BE2C (cell line): ENCODE results near the gene ADAMTS3.

Experiments
- DNase-seq: peaks from one replicate; pipeline ENCODE4 v3.0.0-alpha.2; 2020
- H3K27me3 ChIP-seq: fragments of 250-450 bp; sonication (Bioruptor Pico); 2 replicates; pipeline ENCODE4 v1.5.1; 2020; ENCODE audit warnings: mild to moderate bottlenecking
- H3K36me3 ChIP-seq: fragments of 250-450 bp; sonication (Bioruptor Pico); 2 replicates; pipeline ENCODE4 v1.5.1; 2020; ENCODE audit warnings: mild to moderate bottlenecking
- H3K4me1 ChIP-seq: fragments of 250-450 bp; sonication (Bioruptor Pico); 2 replicates; pipeline ENCODE4 v1.5.1; 2020
- H3K4me3 ChIP-seq: 2 replicates; pipeline ENCODE4 v1.5.1; 2011; ENCODE audit warnings: low read depth, low read length
- H3K9me3 ChIP-seq: fragments of 250-450 bp; sonication (Bioruptor Pico); 2 replicates; pipeline ENCODE4 v1.5.1; 2020
- TF ChIP-seq, protein P1 (sequence below): IDR thresholded peaks from 2 replicates; pipeline ENCODE4 v1.5.1; 2012; ENCODE audit warnings: mild to moderate bottlenecking, low read depth, low read length

Gene ADAMTS3

DNA sequence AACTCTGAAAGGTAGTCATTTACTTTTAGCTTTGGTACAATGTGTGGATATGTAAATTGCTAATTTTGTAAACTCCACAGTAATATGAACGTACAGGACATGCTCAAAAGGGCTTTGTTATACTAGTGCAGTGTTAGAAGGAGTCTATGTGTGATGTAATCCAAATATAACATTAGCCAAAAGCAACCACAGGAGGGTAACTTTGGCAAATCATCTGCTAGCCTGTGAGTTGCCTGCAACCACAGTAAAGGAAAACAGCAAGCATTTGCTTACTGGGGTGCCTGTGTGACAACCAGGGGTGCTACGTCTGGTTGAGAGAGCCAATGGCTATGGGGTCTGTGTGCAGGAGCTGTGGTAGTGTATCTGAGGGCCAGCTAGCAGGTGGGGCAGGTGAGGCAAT lies 245.8 kb downstream of the ADAMTS3 start:
- H3K4me3 ChIP-seq = no peak overlapping the region
- H3K9me3 ChIP-seq = no peaks in the 10 kb centered on the region
- peaks cover 19% of the 10 kb centered on the region for H3K36me3 ChIP-seq
- DNase-seq = no peak
- TF ChIP-seq, protein P1, sequence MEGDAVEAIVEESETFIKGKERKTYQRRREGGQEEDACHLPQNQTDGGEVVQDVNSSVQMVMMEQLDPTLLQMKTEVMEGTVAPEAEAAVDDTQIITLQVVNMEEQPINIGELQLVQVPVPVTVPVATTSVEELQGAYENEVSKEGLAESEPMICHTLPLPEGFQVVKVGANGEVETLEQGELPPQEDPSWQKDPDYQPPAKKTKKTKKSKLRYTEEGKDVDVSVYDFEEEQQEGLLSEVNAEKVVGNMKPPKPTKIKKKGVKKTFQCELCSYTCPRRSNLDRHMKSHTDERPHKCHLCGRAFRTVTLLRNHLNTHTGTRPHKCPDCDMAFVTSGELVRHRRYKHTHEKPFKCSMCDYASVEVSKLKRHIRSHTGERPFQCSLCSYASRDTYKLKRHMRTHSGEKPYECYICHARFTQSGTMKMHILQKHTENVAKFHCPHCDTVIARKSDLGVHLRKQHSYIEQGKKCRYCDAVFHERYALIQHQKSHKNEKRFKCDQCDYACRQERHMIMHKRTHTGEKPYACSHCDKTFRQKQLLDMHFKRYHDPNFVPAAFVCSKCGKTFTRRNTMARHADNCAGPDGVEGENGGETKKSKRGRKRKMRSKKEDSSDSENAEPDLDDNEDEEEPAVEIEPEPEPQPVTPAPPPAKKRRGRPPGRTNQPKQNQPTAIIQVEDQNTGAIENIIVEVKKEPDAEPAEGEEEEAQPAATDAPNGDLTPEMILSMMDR = no peak
- H3K27me3 ChIP-seq = no peaks in the 10 kb centered on the region
- peaks cover 53% of the 10 kb centered on the region for H3K4me1 ChIP-seq

DNA sequence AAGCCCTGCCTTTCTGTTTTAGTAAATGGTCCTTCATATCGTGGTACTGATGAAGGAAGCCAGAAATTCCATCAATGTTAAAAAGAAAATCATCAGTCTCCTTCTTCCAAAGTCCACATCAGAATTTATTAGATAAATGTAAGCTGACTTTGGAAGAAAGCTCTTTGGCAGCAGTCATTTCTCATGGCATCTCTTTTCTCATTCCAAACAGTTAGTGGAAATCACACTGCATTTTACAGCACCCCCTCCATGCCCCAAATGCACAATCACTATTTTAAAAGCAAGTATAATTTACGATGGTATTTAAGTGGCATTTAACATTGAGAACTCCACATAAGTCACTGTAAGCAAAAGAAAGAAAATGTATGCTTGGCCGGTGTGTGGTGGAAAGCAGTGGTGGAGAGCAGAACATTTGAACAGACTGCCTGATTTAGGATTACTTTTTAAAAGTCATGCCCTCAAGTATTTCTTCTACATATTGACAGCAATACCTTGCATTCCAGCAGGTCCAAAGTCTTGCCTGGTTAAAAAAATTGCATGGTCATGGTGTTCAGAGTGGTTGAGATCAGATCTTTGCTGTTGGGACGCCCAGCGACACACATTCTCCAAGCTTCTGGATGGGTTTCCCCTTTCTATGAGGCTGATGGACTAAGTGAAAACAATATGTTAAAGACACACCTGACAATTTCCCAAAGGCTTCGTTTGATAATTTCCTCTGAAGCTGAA lies 248.6 kb downstream of the ADAMTS3 start:
- H3K4me1 ChIP-seq = peaks cover 35% of the 10 kb centered on the region
- DNase-seq = no peak
- H3K4me3 ChIP-seq = no peak overlapping the region
- H3K9me3 ChIP-seq = no peaks in the 10 kb centered on the region
- H3K36me3 ChIP-seq = peaks cover 19% of the 10 kb centered on the region
- H3K27me3 ChIP-seq = no peaks in the 10 kb centered on the region
- TF ChIP-seq, protein P1 = no peak

DNA sequence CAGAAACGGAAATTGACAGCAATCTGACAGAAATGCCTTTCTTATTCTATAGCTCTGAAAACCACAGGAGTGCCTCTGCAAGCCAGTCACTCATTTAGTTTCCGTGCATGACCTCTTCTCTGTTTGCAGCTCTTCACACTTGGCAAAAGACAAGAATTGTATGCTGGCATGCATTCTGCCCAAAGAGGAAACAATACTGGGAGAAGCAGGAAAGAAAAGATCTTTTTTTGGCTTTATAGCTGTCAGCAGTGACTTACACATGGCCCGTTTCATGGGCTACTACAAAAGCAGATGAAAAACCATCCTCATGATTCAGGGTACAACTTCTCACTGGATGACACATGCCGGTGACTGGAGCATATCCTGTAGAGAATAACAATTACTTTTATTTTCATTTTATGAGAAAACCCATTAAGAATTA lies 249.4 kb downstream of the ADAMTS3 start:
- no peak overlapping the region for H3K4me3 ChIP-seq
- no peaks in the 10 kb centered on the region for H3K27me3 ChIP-seq
- H3K36me3 ChIP-seq = peaks cover 19% of the 10 kb centered on the region
- TF ChIP-seq, protein P1 = no peak
- no peak for DNase-seq
- H3K9me3 ChIP-seq = no peaks in the 10 kb centered on the region
- H3K4me1 ChIP-seq = peaks cover 29% of the 10 kb centered on the region

DNA sequence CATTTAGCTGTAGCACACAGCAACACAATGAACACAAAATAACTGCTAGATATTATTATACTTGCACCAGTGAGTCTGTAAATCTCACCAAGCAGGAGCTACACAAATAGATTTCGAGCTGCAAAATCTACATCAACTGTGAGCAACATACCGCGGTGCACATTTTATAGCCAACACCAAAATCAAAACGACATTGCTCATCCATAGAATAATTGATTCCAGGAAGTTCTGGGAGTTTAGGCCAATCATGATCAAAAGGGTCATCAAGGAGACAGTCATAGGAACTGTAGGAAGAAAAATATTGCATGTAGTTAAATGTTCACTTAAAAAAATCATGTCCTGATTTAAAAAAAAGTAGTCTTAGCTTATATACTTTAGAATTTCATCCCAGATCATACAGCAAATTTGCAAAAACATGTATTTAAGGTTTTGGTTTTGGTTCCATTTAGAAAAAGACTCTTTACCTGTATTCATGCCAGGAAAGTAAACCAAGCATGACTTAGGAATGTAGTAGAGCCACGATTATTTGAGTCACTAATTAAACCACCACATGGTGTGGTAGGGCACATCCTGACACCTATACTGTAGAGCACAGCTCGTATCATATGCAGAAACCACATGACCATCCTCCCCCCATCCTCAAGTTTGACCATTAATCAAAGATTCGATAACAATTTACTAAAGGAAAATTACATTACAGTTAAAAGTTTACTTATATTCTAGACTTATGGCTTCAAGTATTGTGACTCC lies 250.4 kb downstream of the ADAMTS3 start:
- no peak for DNase-seq
- H3K4me1 ChIP-seq = peaks cover 19% of the 10 kb centered on the region

DNA sequence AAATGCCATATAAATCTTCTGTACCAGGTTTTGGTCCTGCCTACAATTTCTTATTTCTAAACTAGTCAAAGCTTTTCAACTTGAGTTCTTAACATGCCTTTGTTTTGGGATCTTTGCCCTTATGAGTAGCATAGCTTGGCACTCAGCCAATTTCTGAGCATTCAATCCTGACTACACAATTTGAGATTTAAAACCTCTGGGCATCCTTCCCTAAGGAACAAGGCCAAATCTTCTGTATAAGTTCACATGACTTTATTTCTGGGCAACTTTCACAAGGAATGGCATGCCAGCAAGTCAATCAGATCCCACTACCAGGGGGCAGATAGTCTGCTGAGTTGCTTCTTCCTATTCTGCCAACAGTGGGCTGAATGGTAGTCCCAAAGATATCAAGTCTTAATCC lies 254.2 kb downstream of the ADAMTS3 start:
- TF ChIP-seq, protein P1 = no peak
- Histone ChIP-seq H3K4me3 (no peak overlapping the region), H3K27me3 (no peaks in the 10 kb centered on the region), H3K36me3 (peaks cover 22% of the 10 kb centered on the region), H3K4me1 (peaks cover 13% of the 10 kb centered on the region), H3K9me3 (no peaks in the 10 kb centered on the region)
- DNase-seq = no peak

More for the DNA sequence above, 250.4 kb downstream of the ADAMTS3 start:
- Histone ChIP-seq H3K27me3 (no peaks in the 10 kb centered on the region), H3K36me3 (peaks cover 19% of the 10 kb centered on the region), H3K4me3 (no peak overlapping the region), H3K9me3 (no peaks in the 10 kb centered on the region)
- TF ChIP-seq, protein P1 = no peak

DNA sequence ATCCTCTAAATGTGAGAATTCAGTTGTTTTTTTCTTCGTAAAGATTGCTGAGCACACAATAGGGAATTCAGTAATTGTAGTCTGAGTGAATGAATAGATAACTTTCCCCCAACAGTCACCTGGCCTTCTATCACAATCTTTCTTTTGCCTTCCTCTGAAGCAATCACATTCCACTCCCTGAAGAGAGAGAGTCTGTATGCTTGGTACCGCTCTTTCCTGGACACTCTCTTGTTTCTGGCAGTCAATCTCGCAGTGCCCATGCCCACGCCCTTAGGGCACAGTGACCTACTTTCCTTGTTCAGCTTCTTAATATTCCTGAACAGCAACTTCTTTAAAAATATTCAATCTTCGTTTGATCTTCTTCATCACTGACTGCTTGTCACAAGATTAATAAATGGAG lies 255.9 kb downstream of the ADAMTS3 start:
- no peak overlapping the region for H3K4me3 ChIP-seq
- no peaks in the 10 kb centered on the region for H3K9me3 ChIP-seq
- peaks cover 7% of the 10 kb centered on the region for H3K36me3 ChIP-seq
- H3K27me3 ChIP-seq = no peaks in the 10 kb centered on the region
- H3K4me1 ChIP-seq = peaks cover 13% of the 10 kb centered on the region
- no peak for DNase-seq
- TF ChIP-seq, protein P1 = no peak
